Fibroblast of villous mesenchyme (primary cell): Measurements from ENCODE around the gene ZNF468. TPM values are rescaled to one million over a fixed set of nuclear protein-coding genes. Genes with fewer than 3 reads are reported as not detected.
"Not testable (repeated sequence)": the region's sequence is repeated elsewhere in the genome, so short reads cannot be mapped to it uniquely, and the experiment has no call there.

Source experiments
- DNase-seq: peaks from one replicate; pipeline ENCODE4 v3.0.0-alpha.2; 2010; ENCODE audit warnings: low read depth
- H3K4me3 ChIP-seq: 2 replicates; pipeline ENCODE4 v1.5.1; 2011; ENCODE audit warnings: low read depth, mild to moderate bottlenecking, low read length
- total RNA-seq: library from RNA; depleted of rRNA; stranded (reverse); fragments of >200 nt; gene quantifications from 2 replicates; pipeline ENCODE4 v1.2.3, GENCODE V29; 2012
- TF ChIP-seq, protein P1 (sequence below): IDR thresholded peaks from 2 replicates; pipeline ENCODE4 v1.5.1; 2012; ENCODE audit warnings: low read depth, mild to moderate bottlenecking, low read length; ENCODE audit not compliant: insufficient read depth

ZNF468 gene
- total RNA-seq, result 12.6 and 16.8 TPM in 2 replicates

DNA sequence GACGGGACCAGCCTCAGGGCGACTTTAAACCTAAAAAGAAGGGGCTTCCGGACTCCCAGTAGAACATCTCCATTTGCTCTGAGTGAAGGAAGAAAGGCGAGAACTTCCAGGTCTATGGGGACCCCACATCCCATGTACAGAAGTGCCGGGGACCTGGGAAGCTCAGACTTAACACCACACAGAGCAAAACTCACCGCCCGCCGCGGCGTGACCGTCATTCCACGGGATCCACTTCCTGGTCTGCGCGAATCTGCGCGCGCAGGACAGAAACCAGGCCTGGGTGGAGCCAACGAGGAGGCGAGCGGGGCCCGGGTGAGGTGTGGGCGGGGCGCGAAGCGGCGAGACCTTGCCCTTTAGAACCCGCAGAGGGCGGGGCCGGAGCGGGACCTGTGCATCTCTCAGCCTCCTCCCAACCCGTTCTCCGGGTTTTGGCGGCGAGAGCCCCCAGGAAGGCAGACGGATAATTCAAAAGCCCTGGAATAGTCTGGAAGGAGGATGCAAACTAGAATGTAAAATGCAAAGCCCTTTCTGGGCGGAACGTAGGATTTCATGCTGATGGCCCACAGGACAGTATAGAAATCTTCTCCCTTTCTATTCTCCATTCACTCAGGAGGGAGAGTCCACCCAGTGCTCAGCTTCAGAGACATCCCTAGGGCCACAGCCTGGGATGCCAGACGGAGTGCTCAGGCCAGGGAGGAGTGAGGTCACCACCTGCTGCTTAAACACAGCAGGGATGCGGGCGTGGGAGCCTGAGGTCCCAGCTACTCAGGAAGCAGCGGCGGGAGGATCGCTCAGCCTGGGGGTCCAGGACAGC lies at the start of gene ZNF468:
Gene ZNF468 (minus strand): TSS at position 242 of the 814 bp plus-strand sequence. CDS start 3,347 bp downstream, outside the sequence.
- peak; percentile 71 for DNase-seq
- H3K4me3 ChIP-seq, result peak within 1 kb of the TSS; percentile 79

DNA sequence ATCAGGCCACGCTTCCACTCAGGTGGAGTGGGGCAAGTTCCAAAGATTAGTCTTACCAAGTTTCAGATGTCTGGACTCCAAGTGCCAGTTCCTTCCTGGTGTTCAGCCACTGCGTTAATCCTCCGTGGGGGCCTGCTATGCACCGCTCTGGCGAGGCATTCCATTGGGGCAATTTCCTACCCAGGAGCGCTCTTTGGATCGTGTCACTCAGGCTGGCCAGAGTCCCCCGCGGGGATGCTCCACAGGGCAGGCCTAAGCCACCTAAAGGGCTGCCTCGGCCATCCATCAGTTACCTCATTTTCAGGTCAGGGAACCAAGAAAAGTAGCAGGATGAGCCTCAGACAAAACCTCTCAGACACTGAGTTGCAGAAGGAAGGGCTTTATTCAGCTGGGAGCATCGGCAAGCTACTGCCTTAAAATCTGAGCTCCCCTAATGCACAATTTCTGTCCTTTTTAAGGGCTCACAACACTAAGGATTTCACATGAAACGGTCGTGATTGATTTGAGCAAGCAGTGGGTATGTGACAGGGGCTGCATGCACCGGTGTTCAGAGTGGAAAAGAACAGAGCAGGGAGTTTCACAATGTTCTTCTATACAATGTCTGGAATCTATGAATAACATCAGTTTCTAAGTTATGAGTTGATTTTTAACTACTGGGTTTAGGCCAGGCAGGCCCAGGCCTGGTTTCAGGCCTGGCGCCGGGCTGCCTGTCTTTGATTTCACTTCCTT lies 46.8 kb upstream of the ZNF468 start:
- not testable (repeated sequence) for DNase-seq, H3K4me3 ChIP-seq

DNA sequence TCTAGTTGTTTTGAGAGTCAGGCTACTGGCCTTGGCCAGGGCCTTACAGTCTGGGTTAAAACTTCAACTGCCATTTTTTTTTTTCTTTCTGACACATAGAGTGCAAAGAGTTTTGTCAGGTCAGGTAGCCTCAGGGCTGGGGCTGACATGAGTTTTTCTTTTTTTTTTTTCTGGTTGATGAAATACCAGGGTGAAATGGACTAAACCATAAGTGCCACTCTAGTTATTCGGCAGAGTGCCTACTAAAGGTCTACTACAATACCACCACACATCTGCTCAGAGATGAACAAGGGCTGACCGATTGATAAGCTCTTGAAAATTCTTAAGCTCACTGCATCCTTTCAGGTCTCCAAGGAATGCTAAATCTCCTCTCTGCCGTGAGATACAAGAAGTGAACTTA lies 44.4 kb upstream of the ZNF468 start:
- TF ChIP-seq, protein P1, sequence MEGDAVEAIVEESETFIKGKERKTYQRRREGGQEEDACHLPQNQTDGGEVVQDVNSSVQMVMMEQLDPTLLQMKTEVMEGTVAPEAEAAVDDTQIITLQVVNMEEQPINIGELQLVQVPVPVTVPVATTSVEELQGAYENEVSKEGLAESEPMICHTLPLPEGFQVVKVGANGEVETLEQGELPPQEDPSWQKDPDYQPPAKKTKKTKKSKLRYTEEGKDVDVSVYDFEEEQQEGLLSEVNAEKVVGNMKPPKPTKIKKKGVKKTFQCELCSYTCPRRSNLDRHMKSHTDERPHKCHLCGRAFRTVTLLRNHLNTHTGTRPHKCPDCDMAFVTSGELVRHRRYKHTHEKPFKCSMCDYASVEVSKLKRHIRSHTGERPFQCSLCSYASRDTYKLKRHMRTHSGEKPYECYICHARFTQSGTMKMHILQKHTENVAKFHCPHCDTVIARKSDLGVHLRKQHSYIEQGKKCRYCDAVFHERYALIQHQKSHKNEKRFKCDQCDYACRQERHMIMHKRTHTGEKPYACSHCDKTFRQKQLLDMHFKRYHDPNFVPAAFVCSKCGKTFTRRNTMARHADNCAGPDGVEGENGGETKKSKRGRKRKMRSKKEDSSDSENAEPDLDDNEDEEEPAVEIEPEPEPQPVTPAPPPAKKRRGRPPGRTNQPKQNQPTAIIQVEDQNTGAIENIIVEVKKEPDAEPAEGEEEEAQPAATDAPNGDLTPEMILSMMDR, result no peak
- H3K4me3 ChIP-seq, result no peak overlapping the region
- DNase-seq, result no peak

DNA sequence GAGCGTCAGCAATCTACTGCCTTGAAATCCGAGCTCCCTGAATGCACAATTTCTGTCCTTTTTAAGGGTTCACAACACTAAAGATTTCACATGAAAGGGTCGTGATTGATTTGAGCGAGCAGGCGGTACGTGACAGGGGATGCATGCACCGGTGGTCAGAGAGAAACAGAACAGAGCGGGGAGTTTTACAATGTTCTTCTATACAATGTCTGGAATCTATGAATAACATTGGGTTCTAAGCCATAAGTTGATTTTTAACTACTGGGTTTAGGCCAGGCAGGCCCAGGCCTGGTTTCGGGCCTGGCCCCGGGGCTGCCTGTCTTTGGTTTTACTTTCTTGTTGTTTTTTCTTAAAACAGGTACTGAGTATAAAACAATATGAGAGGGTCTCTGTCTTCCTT lies 41.2 kb upstream of the ZNF468 start:
- not testable (repeated sequence) for H3K4me3 ChIP-seq, DNase-seq

DNA sequence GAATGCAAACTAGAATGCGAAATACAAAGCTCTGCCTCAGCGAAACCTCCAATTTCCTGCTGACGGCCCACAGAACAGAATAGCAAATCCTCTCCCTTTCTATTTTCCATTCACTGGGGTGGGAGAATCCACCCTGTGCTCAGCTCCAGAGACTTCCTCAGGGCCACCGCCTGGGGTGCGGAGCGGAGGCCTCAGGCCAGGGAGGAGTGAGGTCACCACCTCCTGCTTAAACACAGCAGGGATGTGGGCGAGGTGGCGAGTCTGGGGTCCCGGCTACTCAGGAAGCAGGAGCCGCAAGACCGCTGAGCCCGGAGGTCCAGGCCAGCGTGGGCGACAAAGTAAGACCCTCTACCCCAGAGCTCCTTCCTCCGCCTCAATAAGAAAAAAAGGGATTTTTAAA lies 40.7 kb upstream of the ZNF468 start:
- TF ChIP-seq, protein P1, result no peak
- no peak for DNase-seq
- H3K4me3 ChIP-seq, result peak overlapping the region; percentile 94

DNA sequence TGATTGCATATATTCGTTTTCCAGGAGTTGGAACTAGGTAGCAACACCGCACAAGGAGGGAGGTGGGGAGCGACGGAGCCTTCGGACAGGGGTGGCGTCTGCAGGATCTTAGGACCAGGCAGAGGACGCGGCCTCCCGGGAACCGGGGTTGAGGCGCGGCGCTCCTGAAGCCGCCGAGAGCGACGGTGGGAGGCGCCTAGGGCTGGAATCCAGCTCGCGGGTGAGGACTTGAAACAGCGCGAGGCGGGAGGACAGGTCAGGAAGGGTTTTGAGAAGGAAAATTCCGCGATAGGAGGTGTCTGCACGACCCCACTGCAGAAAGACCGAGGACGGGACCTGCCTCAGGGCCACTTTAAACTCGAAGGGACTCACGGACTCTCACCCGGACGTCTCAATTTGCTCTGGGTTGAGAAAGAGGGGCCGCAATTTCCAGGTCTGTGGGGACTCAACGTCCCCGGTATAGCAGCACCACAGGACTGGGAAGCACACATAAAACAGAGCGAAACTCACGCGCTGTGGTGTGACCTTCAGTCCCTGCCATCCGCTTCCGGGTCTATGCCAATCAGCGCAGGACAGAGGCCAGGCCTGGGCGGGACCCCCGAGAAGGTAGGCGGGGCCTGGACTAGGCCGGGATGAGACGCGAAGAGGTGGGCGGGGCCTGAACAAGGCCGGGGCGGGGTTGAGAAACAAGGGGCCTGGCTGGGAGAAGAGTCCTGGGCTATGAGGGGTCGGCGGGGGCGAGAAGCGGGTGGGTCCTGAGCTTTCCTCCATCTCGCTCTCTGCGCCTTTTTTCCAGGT lies 39.9 kb upstream of the ZNF468 start, which contains the start of gene ZNF320:
Gene ZNF320 (minus strand): TSS at position 498 of the 798 bp plus-strand sequence. CDS start 7,380 bp downstream, outside the sequence.
- peak within 1 kb of the TSS; percentile 94 for H3K4me3 ChIP-seq
- peak; percentile 94 for DNase-seq
- TF ChIP-seq, protein P1, result no peak

DNA sequence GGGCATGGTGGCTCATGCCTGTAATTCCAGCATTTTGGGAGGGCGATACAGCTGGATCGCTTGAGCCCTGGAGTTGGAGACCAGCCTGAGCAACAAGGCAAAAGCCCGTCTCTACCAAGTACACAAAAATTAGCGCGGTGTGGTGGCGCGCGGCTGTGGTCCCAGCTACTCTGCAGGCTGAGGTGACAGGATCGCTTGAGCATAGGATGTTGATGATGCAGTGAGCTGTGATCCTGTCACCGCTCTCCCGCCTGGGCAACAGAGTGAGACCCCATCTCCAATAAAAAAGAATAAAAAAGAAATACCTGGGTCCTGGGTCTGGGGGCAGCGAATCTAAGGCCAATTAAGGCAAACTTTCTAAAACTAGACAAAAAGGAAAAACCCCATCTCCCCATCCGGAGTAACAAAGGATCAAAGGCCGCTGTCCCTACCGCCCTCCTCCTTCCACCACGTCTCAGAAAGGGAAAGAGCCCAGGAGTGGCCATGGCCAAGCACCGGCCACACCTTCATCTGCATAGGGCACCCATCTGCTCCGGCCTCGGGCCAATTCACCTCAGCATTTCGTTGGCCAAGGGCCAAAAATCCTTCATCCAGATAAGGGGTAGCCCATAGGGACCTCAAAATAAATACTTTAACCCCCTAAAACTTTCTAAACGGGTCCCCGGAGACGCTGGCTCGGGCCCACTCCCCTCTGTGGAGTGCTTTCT lies 39.2 kb upstream of the ZNF468 start:
- H3K4me3 ChIP-seq, result peak overlapping the region; percentile 94
- DNase-seq, result peak; percentile 28
- TF ChIP-seq, protein P1, result no peak
